Cardiac fibroblast (primary cell): ENCODE results near the gene CCDC9B.

ENCODE experiments used
- DNase-seq, 2 donors: peaks; one replicate each; pipeline versions ENCODE4 v3.0.0 to v3.0.0-alpha.2; 2010; ENCODE audit warnings: low read depth in 2 of 2
- H3K4me3 ChIP-seq, 2 donors: replicated peaks in 1 of 2; 1 replicate in 1 of 2; 2 replicates in 1 of 2; pipeline ENCODE4 v1.5.1; 2011; ENCODE audit warnings: low read depth in 2 of 2, low read length in 2 of 2, mild to moderate bottlenecking in 2 of 2, moderate library complexity in 1 of 2
- CTCF ChIP-seq: IDR thresholded peaks from one replicate; pipeline ENCODE4 v1.5.1; 2011; ENCODE audit warnings: low read depth, mild to moderate bottlenecking, low read length, inconsistent platforms

Gene CCDC9B

GRCh38 chr15:40344631-40345120 lies 3.9 kb upstream of the CCDC9B start:
- DNase-seq, result peak; percentile 76 to 79
- no peak overlapping the region for H3K4me3 ChIP-seq
- TF ChIP-seq CTCF, result peak; percentile 82

GRCh38 chr15:40344217-40344616 lies 3.5 kb upstream of the CCDC9B start:
- peak overlapping the region in 1 of 2 donors; percentile 28 for H3K4me3 ChIP-seq
- TF ChIP-seq CTCF, result no peak
- DNase-seq, result peak; percentile 64 to 74

- DNase-seq, result peak; percentile 95 to 98
- TF ChIP-seq CTCF, result no peak
- peak overlapping the region in 1 of 2 donors; percentile 28 for H3K4me3 ChIP-seq
These were observed 2.8 kb upstream of the CCDC9B start for GRCh38 chr15:40343512-40343911.

GRCh38 chr15:40342416-40343320 lies 1.9 kb upstream of the CCDC9B start:
- no peak overlapping the region for H3K4me3 ChIP-seq
- peak; percentile 57 to 68 for DNase-seq
- TF ChIP-seq CTCF, result no peak

- no peak for TF ChIP-seq CTCF
- DNase-seq, result peak; percentile 82 to 92
- H3K4me3 ChIP-seq, result peak overlapping the region; percentile 42 to 65
These were observed 550 bp downstream of the CCDC9B start for GRCh38 chr15:40340038-40340739.

- peak overlapping the region; percentile 42 to 65 for H3K4me3 ChIP-seq
These were observed 1.2 kb downstream of the CCDC9B start for GRCh38 chr15:40339621-40339945.

More at GRCh38 chr15:40339621-40339945, 1.2 kb downstream of the CCDC9B start:
- DNase-seq, result no peak
- peak; percentile 24 for TF ChIP-seq CTCF
